VCaP (cell line): Measurements from ENCODE around the gene ADGRG2.

Experiments
- H3K27ac ChIP-seq: fragments of 450-650 bp; 2 replicates; pipeline ENCODE4 v1.5.1; 2017
- CTCF ChIP-seq: fragments of 450-650 bp; conservative IDR thresholded peaks from 2 replicates; pipeline ENCODE4 v1.5.1; 2017; ENCODE audit warnings: mild to moderate bottlenecking, moderate library complexity

Gene ADGRG2

GRCh38 chrX:18955676-18956075, 166.6 kb downstream of the ADGRG2 start:
- H3K27ac ChIP-seq: peak overlapping the region; percentile 57
- TF ChIP-seq CTCF: no peak

GRCh38 chrX:18951032-18951431, 171.2 kb downstream of the ADGRG2 start:
- H3K27ac ChIP-seq: no peak overlapping the region
- TF ChIP-seq CTCF: no peak; the same call in 1 of the 2 replicates

- H3K27ac ChIP-seq: no peak overlapping the region
- no peak for TF ChIP-seq CTCF
These were observed 172.3 kb downstream of the ADGRG2 start for GRCh38 chrX:18949944-18950301.

- no peak for TF ChIP-seq CTCF
These were observed 172.9 kb downstream of the ADGRG2 start for GRCh38 chrX:18949291-18949943.

GRCh38 chrX:18946611-18947010, 175.7 kb downstream of the ADGRG2 start:
- no peak for TF ChIP-seq CTCF
- H3K27ac ChIP-seq: no peak overlapping the region

More at GRCh38 chrX:18949291-18949943, 172.9 kb downstream of the ADGRG2 start:
- no peak overlapping the region for H3K27ac ChIP-seq

- no peak overlapping the region for H3K27ac ChIP-seq
- no peak for TF ChIP-seq CTCF
These were observed 176.1 kb downstream of the ADGRG2 start for GRCh38 chrX:18946157-18946556.

- TF ChIP-seq CTCF: no peak
- no peak overlapping the region for H3K27ac ChIP-seq
These were observed 176.8 kb downstream of the ADGRG2 start for GRCh38 chrX:18945483-18945882.
